Astrocyte (in vitro differentiated cells and primary cell): ENCODE measurements around the gene ST8SIA5. TPM values are rescaled to one million over a fixed set of nuclear protein-coding genes. Genes with fewer than 3 reads are reported as not detected.

Source experiments
- DNase-seq: peaks from one replicate; pipeline ENCODE4 v3.0.0-alpha.2; 2010; ENCODE audit warnings: low read depth
- FAIRE-seq: peaks from 2 replicates; lab custom pipeline; 2011; peaks lifted over from hg19 to GRCh38; lab: Jason Lieb, UNC
- H2AFZ ChIP-seq: 2 replicates; pipeline ENCODE4 v1.6.0; 2012; ENCODE audit warnings: low read depth, low read length, inconsistent platforms
- H3K27ac ChIP-seq: 2 replicates; pipeline ENCODE4 v1.5.1; 2011; ENCODE audit warnings: low read depth, low read length, inconsistent platforms
- H3K27me3 ChIP-seq: 2 replicates; pipeline ENCODE4 v1.6.0; 2011; ENCODE audit warnings: low read length, inconsistent platforms; ENCODE audit not compliant: insufficient read depth
- H3K36me3 ChIP-seq: 2 replicates; pipeline ENCODE4 v1.5.1; 2011; ENCODE audit warnings: low read length, inconsistent platforms; ENCODE audit not compliant: insufficient read depth
- H3K4me1 ChIP-seq: 2 replicates; pipeline ENCODE4 v1.5.1; 2011; ENCODE audit warnings: low read length, inconsistent platforms; ENCODE audit not compliant: insufficient read depth
- H3K4me2 ChIP-seq: 2 replicates; pipeline ENCODE4 v1.6.0; 2012; ENCODE audit warnings: low read length, inconsistent platforms
- H3K4me3 ChIP-seq: 2 replicates; pipeline ENCODE4 v1.5.1; 2011; ENCODE audit warnings: low read depth, mild to moderate bottlenecking, low read length, inconsistent platforms; ENCODE audit not compliant: insufficient read depth
- H3K79me2 ChIP-seq: 2 replicates; pipeline ENCODE4 v1.6.0; 2012; ENCODE audit warnings: mild to moderate bottlenecking, low read length, inconsistent platforms; ENCODE audit not compliant: insufficient read depth
- H3K9ac ChIP-seq: 2 replicates; pipeline ENCODE4 v1.6.0; 2012; ENCODE audit warnings: mild to moderate bottlenecking, low read length, inconsistent platforms
- H3K9me3 ChIP-seq: 2 replicates; pipeline ENCODE4 v1.5.1; 2012; ENCODE audit warnings: low read depth, mild to moderate bottlenecking, low read length, inconsistent platforms; ENCODE audit not compliant: insufficient read depth
- H4K20me1 ChIP-seq: 2 replicates; pipeline ENCODE4 v1.6.0; 2012; ENCODE audit warnings: low read length, inconsistent platforms; ENCODE audit not compliant: insufficient read depth
- H3K27ac Mint-ChIP-seq: one replicate; pipeline ENCODE4 v1.8.0; 2021; ENCODE audit warnings: mild to moderate bottlenecking, mixed read lengths; ENCODE audit not compliant: unreplicated experiment
- H3K27me3 Mint-ChIP-seq: one replicate; pipeline ENCODE4 v1.8.0; 2021; ENCODE audit warnings: low read depth, mixed read lengths; ENCODE audit not compliant: unreplicated experiment
- H3K36me3 Mint-ChIP-seq: one replicate; pipeline ENCODE4 v1.8.0; 2021; ENCODE audit warnings: low read depth, mixed read lengths; ENCODE audit not compliant: unreplicated experiment
- H3K4me1 Mint-ChIP-seq: one replicate; pipeline ENCODE4 v1.8.0; 2021; ENCODE audit warnings: low read depth, mixed read lengths; ENCODE audit not compliant: unreplicated experiment
- H3K4me3 Mint-ChIP-seq: one replicate; pipeline ENCODE4 v1.8.0; 2021; ENCODE audit warnings: mild to moderate bottlenecking, moderate library complexity, mixed read lengths; ENCODE audit not compliant: unreplicated experiment
- H3K9me3 Mint-ChIP-seq: one replicate; pipeline ENCODE4 v1.8.0; 2021; ENCODE audit warnings: mild to moderate bottlenecking, mixed read lengths; ENCODE audit not compliant: unreplicated experiment
- CTCF ChIP-seq: IDR thresholded peaks from 2 replicates; pipeline ENCODE4 v1.5.1; 2011; ENCODE audit warnings: low read depth, mild to moderate bottlenecking, inconsistent platforms, low read length, moderate library complexity; ENCODE audit not compliant: insufficient read depth
- EZH2 ChIP-seq: IDR thresholded peaks from 2 replicates; pipeline ENCODE4 v1.6.1; 2012; ENCODE audit warnings: mild to moderate bottlenecking, low read length, inconsistent platforms; ENCODE audit not compliant: insufficient read depth
- total RNA-seq: library from RNA; stranded (reverse); gene quantifications from 2 replicates; pipeline ENCODE4 v1.2.1, GENCODE V29; 2021

ST8SIA5 gene
- total RNA-seq, 1 donor from 2014 or later = 0.36 TPM

- H3K9me3 ChIP-seq = no peaks in the 10 kb centered on the region
- no peaks in the 10 kb centered on the region for H3K36me3 ChIP-seq
- H3K27me3 ChIP-seq = peaks cover 6% of the 10 kb centered on the region
- Mint-ChIP-seq H3K4me3 (no peak overlapping the region), H3K36me3 (no peaks in the 10 kb centered on the region), H3K4me1 (peaks cover 9% of the 10 kb centered on the region), H3K9me3 (no peaks in the 10 kb centered on the region), H3K27ac (no peak overlapping the region), H3K27me3 (peaks cover 41% of the 10 kb centered on the region)
- H3K4me1 ChIP-seq = no peaks in the 10 kb centered on the region
- TF ChIP-seq EZH2 (no peak), CTCF (no peak)
- no peak overlapping the region for H3K4me2 ChIP-seq
- no peak overlapping the region for H3K9ac ChIP-seq
- FAIRE-seq = no peak
- H4K20me1 ChIP-seq = no peaks in the 10 kb centered on the region
- no peaks in the 10 kb centered on the region for H3K79me2 ChIP-seq
- no peak for DNase-seq
- H2AFZ ChIP-seq = no peak overlapping the region
- no peak overlapping the region for H3K4me3 ChIP-seq
- H3K27ac ChIP-seq = no peak overlapping the region
These were observed 132.7 kb downstream of the ST8SIA5 start for GRCh38 chr18:46624127-46624526.

- Histone ChIP-seq H3K4me2 (no peak overlapping the region), H4K20me1 (no peaks in the 10 kb centered on the region), H3K36me3 (no peaks in the 10 kb centered on the region), H3K4me3 (no peak overlapping the region), H3K27ac (no peak overlapping the region), H3K27me3 (peaks cover 6% of the 10 kb centered on the region), H3K9me3 (no peaks in the 10 kb centered on the region), H3K79me2 (no peaks in the 10 kb centered on the region), H3K9ac (no peak overlapping the region), H3K4me1 (no peaks in the 10 kb centered on the region), H2AFZ (peak overlapping the region; percentile 45)
- peaks cover 9% of the 10 kb centered on the region for H3K4me1 Mint-ChIP-seq
- H3K4me3 Mint-ChIP-seq = no peak overlapping the region
- no peaks in the 10 kb centered on the region for H3K9me3 Mint-ChIP-seq
- H3K27me3 Mint-ChIP-seq = peaks cover 42% of the 10 kb centered on the region
- no peak overlapping the region for H3K27ac Mint-ChIP-seq
- TF ChIP-seq EZH2 (no peak), CTCF (no peak)
- no peak for FAIRE-seq
- no peaks in the 10 kb centered on the region for H3K36me3 Mint-ChIP-seq
- DNase-seq = no peak
These were observed 133.3 kb downstream of the ST8SIA5 start for GRCh38 chr18:46623541-46623940.

GRCh38 chr18:46622999-46623398 is 133.9 kb downstream of the ST8SIA5 start:
- DNase-seq (no peak), FAIRE-seq (no peak)
- peaks cover 6% of the 10 kb centered on the region for H3K27me3 ChIP-seq
- TF ChIP-seq CTCF (peak; percentile 13), EZH2 (no peak)
- no peak overlapping the region for H3K9ac ChIP-seq
- Mint-ChIP-seq H3K4me1 (peaks cover 9% of the 10 kb centered on the region), H3K9me3 (no peaks in the 10 kb centered on the region), H3K4me3 (no peak overlapping the region), H3K36me3 (no peaks in the 10 kb centered on the region), H3K27me3 (peaks cover 40% of the 10 kb centered on the region), H3K27ac (no peak overlapping the region)
- H3K4me2 ChIP-seq = no peak overlapping the region
- H2AFZ ChIP-seq = peak overlapping the region; percentile 45
- H3K4me1 ChIP-seq = no peaks in the 10 kb centered on the region
- no peaks in the 10 kb centered on the region for H3K36me3 ChIP-seq
- H3K79me2 ChIP-seq = no peaks in the 10 kb centered on the region
- no peaks in the 10 kb centered on the region for H3K9me3 ChIP-seq
- no peak overlapping the region for H3K27ac ChIP-seq
- H3K4me3 ChIP-seq = no peak overlapping the region
- no peaks in the 10 kb centered on the region for H4K20me1 ChIP-seq
